Gastrocnemius medialis (tissue), 4 donors: ENCODE measurements around the gene TBC1D13.

Experiments used
- CTCF ChIP-seq, 5 experiments: fragments of 450-650 bp in 3 of 5; fragments of 200-600 bp in 2 of 5; sonication (generic) in 2 of 5; IDR thresholded peaks in 4 of 5; conservative IDR thresholded peaks in 1 of 5; 1 replicate in 4 of 5; 2 replicates in 1 of 5; pipeline ENCODE4 v1.5.1; 2016 to 2019; ENCODE audit warnings: antibody characterized with exemption in 5 of 5, mild to moderate bottlenecking in 3 of 5, moderate library complexity in 3 of 5
- POLR2A ChIP-seq, 2 donors: fragments of 450-650 bp; IDR thresholded peaks; one replicate each; pipeline ENCODE4 v1.6.1; 2017; ENCODE audit warnings: antibody characterized with exemption in 2 of 2, mild to moderate bottlenecking in 2 of 2, moderate library complexity in 2 of 2

DNA sequence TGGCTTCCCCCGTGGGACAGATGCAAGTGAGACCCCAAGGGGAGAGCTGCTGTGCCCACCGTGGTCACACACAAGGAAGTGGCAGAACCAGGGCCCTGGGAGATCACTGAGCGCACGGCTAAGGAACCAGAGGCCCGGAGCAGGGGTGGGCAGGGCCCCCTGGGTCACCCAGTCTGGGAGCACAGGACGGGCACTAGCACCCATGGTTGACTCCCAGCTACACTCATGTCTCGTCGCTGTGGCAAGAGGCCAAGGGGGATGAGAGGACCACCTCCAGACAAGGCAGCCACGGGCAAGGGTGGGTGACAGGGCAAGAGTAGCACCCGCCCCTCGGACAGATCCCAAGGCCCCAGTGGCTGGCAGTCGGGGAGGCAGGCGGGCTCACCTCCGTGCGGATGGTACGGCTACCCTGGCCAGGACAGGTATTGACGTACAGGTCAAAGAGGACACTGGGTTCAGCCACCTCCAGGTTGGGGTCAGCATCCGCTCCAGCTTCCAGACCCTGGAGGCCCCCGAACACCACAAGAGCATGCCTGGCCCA lies 36.4 kb downstream of the TBC1D13 start:
- TF ChIP-seq CTCF (IDR thresholded peaks at IDR 0.05 in 4 of 5, conservative IDR thresholded peaks at IDR 0.05 in 1 of 5) (no peak), POLR2A (IDR thresholded peaks at IDR 0.05) (no peak)
